ENCODE data around the gene PPM1E. TPM values are rescaled to one million over a fixed set of nuclear protein-coding genes. Genes with fewer than 3 reads are reported as not detected.

PPM1E gene
- total RNA-seq, 2 experiments from 2014 or later: 0.19 to 0.40 TPM

GRCh38 chr17:58786586-58787295 is 31.1 kb downstream of the PPM1E start:
- Histone ChIP-seq H3K4me1 (ENCODE audit: insufficient read depth, low read length, poor library complexity, severe bottlenecking) (no peaks in the 10 kb centered on the region), H3K79me2 (ENCODE audit: insufficient read depth, low read depth, low read length) (no peaks in the 10 kb centered on the region), H3K4me2 (ENCODE audit: low read length) (no peak overlapping the region), H3K9me2 (ENCODE audit: insufficient read depth, low read length) (no peaks in the 10 kb centered on the region), H3K9me3 (ENCODE audit: low read length) (no peaks in the 10 kb centered on the region), H3K27ac (ENCODE audit: low read depth, low read length, poor library complexity, severe bottlenecking) (no peak overlapping the region), H3K4me3 (ENCODE audit: low read depth, low read length, poor library complexity, severe bottlenecking) (no peak overlapping the region), H3K36me3 (ENCODE audit: insufficient read depth, low read length) (no peaks in the 10 kb centered on the region), H2AFZ (ENCODE audit: low read length) (no peak overlapping the region), H4K20me1 (ENCODE audit: insufficient read depth, low read length) (no peaks in the 10 kb centered on the region)
- BruUV-seq (replicated peaks): no TSS peak
- TF ChIP-seq CTCF (conservative IDR thresholded peaks at IDR 0.05; ENCODE audit: low read length): no peak
- no peak for TF ChIP-seq EZH2phosphoT487 (IDR thresholded peaks at IDR 0.05; ENCODE audit: borderline replicate concordance, low read depth, low read length)
- no peak for DNase-seq (ENCODE audit: low spot score)
- CTCF ChIA-PET (ENCODE audit: unreplicated experiment): no interaction called here
- intact Hi-C loops (cut with micrococcal nuclease; ENCODE audit: unreplicated experiment): no loop called here
- POLR2A ChIA-PET: interaction anchor here (1.1 kb wide), 1 partner anchor 16 kb away, joined by 4 read pairs; no protein-coding TSS in a partner anchor

DNA sequence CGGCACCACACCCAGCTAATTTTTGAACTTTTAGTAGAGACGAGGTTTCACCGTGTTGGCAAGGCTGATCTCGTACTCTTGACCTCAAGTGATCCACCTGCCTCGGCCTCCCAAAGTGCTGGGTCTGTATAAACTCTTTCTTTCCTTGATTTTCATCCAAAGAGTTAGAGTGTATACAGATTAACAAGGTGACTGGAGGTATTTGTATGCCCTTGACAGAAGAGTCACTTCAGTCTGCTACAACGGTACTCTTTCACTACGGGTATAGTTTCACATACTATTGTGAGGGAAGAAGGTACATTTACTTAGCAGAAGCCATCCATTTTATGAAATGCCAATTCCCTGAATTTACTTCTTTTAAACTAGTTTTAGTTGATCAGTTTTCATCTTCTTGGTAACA is 32.5 kb downstream of the PPM1E start:
- ChIA-PET CTCF (ENCODE audit: unreplicated experiment) (no interaction called here), POLR2A (interaction anchor here (0.7 to 0.9 kb wide), 2 partner anchors 33 to 79 kb away, joined by 3 to 4 read pairs; no protein-coding TSS in a partner anchor)
- no peaks in the 10 kb centered on the region for H3K9me2 ChIP-seq (ENCODE audit: insufficient read depth, low read length)
- no peaks in the 10 kb centered on the region for H4K20me1 ChIP-seq (ENCODE audit: insufficient read depth, low read length)
- no peak overlapping the region for H2AFZ ChIP-seq (ENCODE audit: low read length)
- H3K9me3 ChIP-seq (ENCODE audit: low read length): no peaks in the 10 kb centered on the region
- no peak for DNase-seq (ENCODE audit: low spot score)
- H3K4me3 ChIP-seq (ENCODE audit: low read depth, low read length, poor library complexity, severe bottlenecking): no peak overlapping the region
- no peaks in the 10 kb centered on the region for H3K79me2 ChIP-seq (ENCODE audit: insufficient read depth, low read depth, low read length)
- no peaks in the 10 kb centered on the region for H3K4me1 ChIP-seq (ENCODE audit: insufficient read depth, low read length, poor library complexity, severe bottlenecking)
- BruUV-seq (replicated peaks): no TSS peak
- intact Hi-C loops (cut with micrococcal nuclease; ENCODE audit: unreplicated experiment): no loop called here
- H3K27ac ChIP-seq (ENCODE audit: low read depth, low read length, poor library complexity, severe bottlenecking): no peak overlapping the region
- no peak overlapping the region for H3K4me2 ChIP-seq (ENCODE audit: low read length)
- H3K36me3 ChIP-seq (ENCODE audit: insufficient read depth, low read length): no peaks in the 10 kb centered on the region
- TF ChIP-seq EZH2phosphoT487 (IDR thresholded peaks at IDR 0.05; ENCODE audit: borderline replicate concordance, low read depth, low read length) (no peak), CTCF (conservative IDR thresholded peaks at IDR 0.05; ENCODE audit: low read length) (no peak)

- H3K9me2 ChIP-seq (ENCODE audit: insufficient read depth, low read length): no peaks in the 10 kb centered on the region
- H3K79me2 ChIP-seq (ENCODE audit: insufficient read depth, low read depth, low read length): no peaks in the 10 kb centered on the region
- no peak overlapping the region for H3K4me2 ChIP-seq (ENCODE audit: low read length)
- H3K27ac ChIP-seq (ENCODE audit: low read depth, low read length, poor library complexity, severe bottlenecking): no peak overlapping the region
- TF ChIP-seq EZH2phosphoT487 (IDR thresholded peaks at IDR 0.05; ENCODE audit: borderline replicate concordance, low read depth, low read length) (no peak), CTCF (conservative IDR thresholded peaks at IDR 0.05; ENCODE audit: low read length) (no peak)
- intact Hi-C loops (cut with micrococcal nuclease; ENCODE audit: unreplicated experiment): no loop called here
- no peak overlapping the region for H2AFZ ChIP-seq (ENCODE audit: low read length)
- no peaks in the 10 kb centered on the region for H3K36me3 ChIP-seq (ENCODE audit: insufficient read depth, low read length)
- H3K4me1 ChIP-seq (ENCODE audit: insufficient read depth, low read length, poor library complexity, severe bottlenecking): no peaks in the 10 kb centered on the region
- CTCF ChIA-PET (ENCODE audit: unreplicated experiment): no interaction called here
- no TSS peak for BruUV-seq (replicated peaks)
- H4K20me1 ChIP-seq (ENCODE audit: insufficient read depth, low read length): no peaks in the 10 kb centered on the region
- no peaks in the 10 kb centered on the region for H3K9me3 ChIP-seq (ENCODE audit: low read length)
- DNase-seq (ENCODE audit: low spot score): no peak
- POLR2A ChIA-PET: interaction anchor here (0.7 kb wide), 1 partner anchor 78 kb away, joined by 3 read pairs; no protein-coding TSS in a partner anchor
- no peak overlapping the region for H3K4me3 ChIP-seq (ENCODE audit: low read depth, low read length, poor library complexity, severe bottlenecking)
Observed at GRCh38 chr17:58789160-58789559, 33.5 kb downstream of the PPM1E start.
